SH-SY5Y (cell line): Measurements from ENCODE around the gene TBCE.

ENCODE experiments used
- GATA2 ChIP-seq: IDR thresholded peaks from 2 replicates; pipeline ENCODE4 v1.6.1; 2011; ENCODE audit warnings: mild to moderate bottlenecking, low read depth, low read length
- GATA3 ChIP-seq: IDR thresholded peaks from 2 replicates; pipeline ENCODE4 v1.6.1; 2011; ENCODE audit warnings: low read depth, mild to moderate bottlenecking, low read length, moderate library complexity

- TF ChIP-seq GATA2 (no peak), GATA3 (no peak)
Measured at GRCh38 chr1:235450886-235451483, 83.8 kb downstream of the TBCE start.
